K562 (cell line): ENCODE results near the gene DLX2. TPM values are rescaled to one million over a fixed set of nuclear protein-coding genes. Genes with fewer than 3 reads are reported as not detected.

ENCODE experiments used
- CREB3 ChIP-seq: fragments of 450-650 bp; conservative IDR thresholded peaks from 2 replicates; pipeline ENCODE4 v1.6.1; 2016; ENCODE audit warnings: missing genetic modification characterization, low read depth, mild to moderate bottlenecking, missing compliant biosample characterization, moderate library complexity
- FOXP1 ChIP-seq: sonication (generic); formaldehyde crosslinking; IDR thresholded peaks from 2 replicates; pipeline ENCODE4 v1.8.0; 2022; ENCODE audit warnings: mild to moderate bottlenecking, missing genetic modification reagents
- HDAC3 ChIP-seq: fragments of 450-650 bp; IDR thresholded peaks from 2 replicates; pipeline ENCODE4 v1.6.1; 2018; ENCODE audit warnings: borderline replicate concordance, mild to moderate bottlenecking, moderate library complexity; ENCODE audit not compliant: partially characterized antibody
- HMGXB4 ChIP-seq: sonication (generic); formaldehyde crosslinking; IDR thresholded peaks from 2 replicates; pipeline ENCODE4 v1.8.1; 2023; ENCODE audit warnings: mild to moderate bottlenecking, missing genetic modification reagents
- HOXB6 ChIP-seq: fragments of 250-450 bp; sonication (Bioruptor Pico); IDR thresholded peaks from 2 replicates; pipeline ENCODE4 v1.5.1; 2022; ENCODE audit warnings: mild to moderate bottlenecking, borderline replicate concordance
- MIER1 ChIP-seq: fragments of 450-650 bp; IDR thresholded peaks from 2 replicates; pipeline ENCODE4 v1.6.1; 2016; ENCODE audit warnings: antibody characterized with exemption, mild to moderate bottlenecking, low read depth
- NRF1 ChIP-seq, 2 experiments: fragments of 450-650 bp; IDR thresholded peaks in 1 of 2; conservative IDR thresholded peaks in 1 of 2; 2 replicates each; pipeline ENCODE4 v1.6.1; 2014; ENCODE audit warnings: mild to moderate bottlenecking in 2 of 2
- PHB2 ChIP-seq: fragments of 450-650 bp; IDR thresholded peaks from 2 replicates; pipeline ENCODE4 v1.6.1; 2017; ENCODE audit warnings: low read depth
- RAD21 ChIP-seq, 2 experiments: fragments of 250-450 bp in 1 of 2; fragments of 450-650 bp in 1 of 2; sonication (Bioruptor Pico) in 1 of 2; formaldehyde crosslinking in 1 of 2; IDR thresholded peaks in 1 of 2; conservative IDR thresholded peaks in 1 of 2; 2 replicates each; pipeline versions ENCODE4 v1.4.0 to v1.8.0; 2020 to 2022; ENCODE audit warnings: mild to moderate bottlenecking in 2 of 2, moderate library complexity in 1 of 2
- SAFB ChIP-seq: fragments of 200-400 bp; formaldehyde crosslinking; IDR thresholded peaks from 2 replicates; pipeline ENCODE4 v1.6.1; 2017; ENCODE audit warnings: low read depth, low read length, borderline replicate concordance
- SP1 ChIP-seq: sonication (generic); formaldehyde crosslinking; IDR thresholded peaks from 2 replicates; pipeline ENCODE4 v1.8.1; 2022; ENCODE audit warnings: mild to moderate bottlenecking, missing genetic modification reagents
- TAF15 ChIP-seq: fragments of 200-400 bp; formaldehyde crosslinking; IDR thresholded peaks from 2 replicates; pipeline ENCODE4 v1.6.1; 2017; ENCODE audit warnings: mild to moderate bottlenecking, low read depth, low read length, moderate library complexity
- TFE3 ChIP-seq: fragments of 450-650 bp; formaldehyde crosslinking; IDR thresholded peaks from 2 replicates; pipeline ENCODE4 v1.4.0; 2020; ENCODE audit warnings: mild to moderate bottlenecking, mixed read lengths
- ZBTB49 ChIP-seq: sonication (generic); formaldehyde crosslinking; IDR thresholded peaks from 2 replicates; pipeline ENCODE4 v1.8.0; 2022; ENCODE audit warnings: missing genetic modification reagents, mild to moderate bottlenecking, borderline replicate concordance
- ZNF165 ChIP-seq: fragments of 250-450 bp; sonication (Bioruptor Pico); IDR thresholded peaks from 2 replicates; pipeline ENCODE4 v1.4.0; 2020; ENCODE audit warnings: borderline replicate concordance
- ZNF644 ChIP-seq: fragments of 200-800 bp; sonication (Bioruptor generic); IDR thresholded peaks from 2 replicates; pipeline ENCODE4 v1.6.1; 2016; ENCODE audit warnings: low read depth, missing genetic modification characterization, missing compliant biosample characterization
- polyA plus RNA-seq, 8 experiments: library from polyadenylated mRNA; depleted of rRNA in 4 of 8; stranded (reverse) in 5 of 8; unstranded in 3 of 8; fragments of >200 nt; fragmentation: Nextera tagmentation in 2 of 8; fragmentation: Illumina TruSeq in 1 of 8; extraction: Ambion mirVana in 2 of 8; extraction: Trizol in 1 of 8; gene quantifications; 2 replicates each; pipeline versions ENCODE4 v1.2.1 to v1.2.3, GENCODE V29; 2011 to 2014; ENCODE audit warnings: inconsistent platforms in 1 of 8, missing spikeins in 1 of 8
- total RNA-seq, 7 experiments: library from RNA; depleted of rRNA in 6 of 7; stranded (reverse); fragments of >200 nt in 6 of 7; fragmentation: Illumina TruSeq in 2 of 7; extraction: Trizol in 2 of 7; gene quantifications; 2 replicates each; pipeline versions ENCODE4 v1.2.1 to v1.2.3, GENCODE V29; 2011 to 2021; ENCODE audit warnings: low replicate concordance in 1 of 7
- TF ChIP-seq, protein P1 (sequence below): fragments of 450-650 bp; formaldehyde crosslinking; IDR thresholded peaks from 2 replicates; pipeline ENCODE4 v1.4.0; 2022; ENCODE audit warnings: mild to moderate bottlenecking, moderate library complexity

Gene DLX2
- total and polyA plus RNA-seq, 9 of the 15 experiments (the other 6 are each of a cell fraction or from before 2014, with no cell fraction given), result 0.14 to 4.3 (median 0.86) TPM

GRCh38 chr2:172099472-172100079 is 3.1 kb downstream of the DLX2 start (continued):
- TF ChIP-seq HMGXB4 (CRISPR knock-in tag) (no peak), ZNF644 (tag) (0 out of 2 replicates have a peak, but pooled peaks have one; percentile 4), MIER1 (peak; percentile 48; the same call in 1 of the 2 replicates), TFE3 (CRISPR knock-in tag) (no peak), FOXP1 (no peak), HOXB6 (CRISPR knock-in tag) (no peak), ZBTB49 (CRISPR knock-in tag) (no peak), ZNF165 (CRISPR knock-in tag) (no peak), RAD21 (CRISPR knock-in tag; conservative IDR thresholded peaks at IDR 0.05 in 1 of 2, IDR thresholded peaks at IDR 0.05 in 1 of 2) (0 out of 4 replicates have a peak, but pooled peaks of 1 of the 2 experiments have one; percentile 1), SP1 (CRISPR knock-in tag) (0 out of 2 replicates have a peak, but pooled peaks have one; percentile 1), PHB2 (no peak), CREB3 (no peak), TAF15 (no peak), HDAC3 (peak; percentile 36), NRF1 (conservative IDR thresholded peaks at IDR 0.05 in 1 of 2, IDR thresholded peaks at IDR 0.05 in 1 of 2) (no peak), SAFB (no peak)
- TF ChIP-seq, protein P1, sequence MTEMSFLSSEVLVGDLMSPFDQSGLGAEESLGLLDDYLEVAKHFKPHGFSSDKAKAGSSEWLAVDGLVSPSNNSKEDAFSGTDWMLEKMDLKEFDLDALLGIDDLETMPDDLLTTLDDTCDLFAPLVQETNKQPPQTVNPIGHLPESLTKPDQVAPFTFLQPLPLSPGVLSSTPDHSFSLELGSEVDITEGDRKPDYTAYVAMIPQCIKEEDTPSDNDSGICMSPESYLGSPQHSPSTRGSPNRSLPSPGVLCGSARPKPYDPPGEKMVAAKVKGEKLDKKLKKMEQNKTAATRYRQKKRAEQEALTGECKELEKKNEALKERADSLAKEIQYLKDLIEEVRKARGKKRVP (CRISPR knock-in tag), result no peak
